Measurements from ENCODE around the gene AOAH. TPM values are rescaled to one million over a fixed set of nuclear protein-coding genes. Genes with fewer than 3 reads are reported as not detected.

Gene AOAH
- total RNA-seq, 1 experiment from 2014 or later = 0.39 TPM

GRCh38 chr7:36597090-36597773, 127.1 kb downstream of the AOAH start:
- Histone ChIP-seq H4K20me1 (ENCODE audit: control insufficient read depth, insufficient read depth, insufficient read length) (no peaks in the 10 kb centered on the region), H3T11ph (ENCODE audit: low read length) (no peak overlapping the region), H3K27ac (ENCODE audit: insufficient read length, low read depth, low read length) (no peak overlapping the region), H2BK12ac (ENCODE audit: insufficient read length, low read depth, low read length) (no peak overlapping the region), H4K8ac (replicated peaks; ENCODE audit: insufficient read length, low read depth, low read length) (no peak overlapping the region), H4K5ac (ENCODE audit: insufficient read length, low read depth, low read length) (no peak overlapping the region), H3K79me1 (ENCODE audit: insufficient read depth, low read depth, low read length, poor library complexity, severe bottlenecking) (no peaks in the 10 kb centered on the region), H3K9ac (ENCODE audit: extremely low read depth, insufficient read length, low read length) (no peak overlapping the region), H2AFZ (ENCODE audit: low read length) (no peak overlapping the region), H2BK20ac (ENCODE audit: low read depth, low read length, poor library complexity, severe bottlenecking) (no peak overlapping the region), H3K4me1 (ENCODE audit: insufficient read depth, low read length) (peaks cover 2% of the 10 kb centered on the region; the same call in 1 of the 2 replicates), H3K27me3 (ENCODE audit: insufficient read depth, low read length) (no peaks in the 10 kb centered on the region), H3K79me2 (ENCODE audit: insufficient read depth, low read length) (no peaks in the 10 kb centered on the region), H2AK5ac (ENCODE audit: insufficient read length, low read length) (no peak overlapping the region), H3K18ac (ENCODE audit: insufficient read length, low read depth, low read length) (no peak overlapping the region), H2BK120ac (ENCODE audit: low read depth, low read length, poor library complexity, severe bottlenecking) (no peak overlapping the region), H3K14ac (ENCODE audit: insufficient read depth, low read length) (no peak overlapping the region), H4K91ac (ENCODE audit: insufficient read length, low read depth, low read length) (no peak overlapping the region), H3K23ac (ENCODE audit: insufficient read length, low read depth, low read length) (no peak overlapping the region), H3K23me2 (ENCODE audit: insufficient read length, low read depth, low read length, poor library complexity, severe bottlenecking) (no peaks in the 10 kb centered on the region), H3K9me3 (ENCODE audit: control insufficient read depth, low read depth, low read length) (no peaks in the 10 kb centered on the region), H3K4me2 (ENCODE audit: insufficient read depth, insufficient read length, low read length) (no peak overlapping the region), H2BK15ac (ENCODE audit: low read depth, low read length) (no peak overlapping the region), H2BK5ac (ENCODE audit: insufficient read length, low read length) (no peak overlapping the region), H3K56ac (ENCODE audit: insufficient read length, low read depth, low read length) (no peak overlapping the region), H3K4ac (ENCODE audit: low read depth, low read length) (no peak overlapping the region)
- Mint-ChIP-seq H3K27ac (peak overlapping the region in 1 of 3 experiments; percentile 38; a peak in 1 of 7 replicates), H3K36me3 (ENCODE audit: insufficient read depth in 1 of 3, low read depth in 3 of 3) (no peaks in the 10 kb centered on the region), H3K27me3 (ENCODE audit: low read depth) (no peaks in the 10 kb centered on the region), H3K4me3 (no peak overlapping the region), H3K4me1 (peaks cover 11 to 29% of the 10 kb centered on the region in 2 experiments), H3K9me3 (no peaks in the 10 kb centered on the region)
- no peak for DNase-seq
- TF ChIP-seq CTCF (conservative IDR thresholded peaks at IDR 0.05) = no peak
- WGBS (ENCODE audit: extremely low coverage, insufficient read length, low lambda C conversion rate) = no CpG with 5 or more reads among the region's 7 CpGs

All from H9 (cell line).